Measurements from ENCODE around the gene CNTN4. TPM values are rescaled to one million over a fixed set of nuclear protein-coding genes. Genes with fewer than 3 reads are reported as not detected.

The CNTN4 gene
- total RNA-seq, 1 donor from 2014 or later: 48.3 TPM

- H3K27me3 Mint-ChIP-seq (ENCODE audit: unreplicated experiment): no peaks in the 10 kb centered on the region
- H3K27ac Mint-ChIP-seq (ENCODE audit: unreplicated experiment): no peak overlapping the region
- no peak overlapping the region for H3K4me3 Mint-ChIP-seq (ENCODE audit: unreplicated experiment)
- no peak for DNase-seq (ENCODE audit: extremely low spot score, unreplicated experiment)
- H3K9me3 Mint-ChIP-seq (ENCODE audit: unreplicated experiment): peaks cover 37% of the 10 kb centered on the region
- H3K36me3 Mint-ChIP-seq (ENCODE audit: unreplicated experiment): no peaks in the 10 kb centered on the region
- no peaks in the 10 kb centered on the region for H3K4me1 Mint-ChIP-seq (ENCODE audit: unreplicated experiment)
- TF ChIP-seq CTCF (IDR thresholded peaks at IDR 0.05): no peak
Measured at GRCh38 chr3:2635511-2635910, 536.8 kb downstream of the CNTN4 start.

- H3K4me1 Mint-ChIP-seq (ENCODE audit: unreplicated experiment): no peaks in the 10 kb centered on the region
- no peak for DNase-seq (ENCODE audit: extremely low spot score, unreplicated experiment)
- no peaks in the 10 kb centered on the region for H3K27me3 Mint-ChIP-seq (ENCODE audit: unreplicated experiment)
Measured at GRCh38 chr3:2643606-2644005, 544.9 kb downstream of the CNTN4 start.

DNA sequence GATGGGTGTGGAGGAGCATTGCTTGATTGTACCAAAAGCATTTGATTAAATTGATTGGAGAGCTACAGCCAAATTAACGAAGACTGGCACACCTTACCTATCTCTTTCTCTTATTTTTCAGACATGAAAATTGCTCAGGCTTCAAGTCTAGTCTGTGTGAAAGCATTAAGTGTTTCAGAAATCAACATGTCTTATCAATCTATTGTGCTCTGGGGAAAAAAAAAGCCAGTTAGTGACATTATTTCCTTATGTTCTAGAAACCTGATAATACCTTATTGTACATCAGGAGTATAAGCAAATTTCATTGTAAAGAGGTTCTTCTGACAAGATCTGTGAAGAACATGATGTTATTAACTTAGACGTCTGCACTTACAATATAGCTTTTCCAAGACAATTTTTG is 546.3 kb downstream of the CNTN4 start:
- H3K27me3 Mint-ChIP-seq (ENCODE audit: unreplicated experiment): no peaks in the 10 kb centered on the region
- no peak overlapping the region for H3K4me3 Mint-ChIP-seq (ENCODE audit: unreplicated experiment)
- peaks cover 20% of the 10 kb centered on the region for H3K9me3 Mint-ChIP-seq (ENCODE audit: unreplicated experiment)
- no peaks in the 10 kb centered on the region for H3K36me3 Mint-ChIP-seq (ENCODE audit: unreplicated experiment)
- no peak for TF ChIP-seq CTCF (IDR thresholded peaks at IDR 0.05)
- H3K4me1 Mint-ChIP-seq (ENCODE audit: unreplicated experiment): no peaks in the 10 kb centered on the region
- no peak for DNase-seq (ENCODE audit: extremely low spot score, unreplicated experiment)
- H3K27ac Mint-ChIP-seq (ENCODE audit: unreplicated experiment): no peak overlapping the region

More at GRCh38 chr3:2643606-2644005, 544.9 kb downstream of the CNTN4 start:
- TF ChIP-seq CTCF (IDR thresholded peaks at IDR 0.05): no peak
- Mint-ChIP-seq H3K27ac (ENCODE audit: unreplicated experiment) (no peak overlapping the region), H3K9me3 (ENCODE audit: unreplicated experiment) (peaks cover 19% of the 10 kb centered on the region), H3K36me3 (ENCODE audit: unreplicated experiment) (no peaks in the 10 kb centered on the region), H3K4me3 (ENCODE audit: unreplicated experiment) (no peak overlapping the region)

GRCh38 chr3:2650746-2651145 is 552.1 kb downstream of the CNTN4 start:
- H3K4me1 Mint-ChIP-seq (ENCODE audit: unreplicated experiment): no peaks in the 10 kb centered on the region
- no peak for TF ChIP-seq CTCF (IDR thresholded peaks at IDR 0.05)
- no peaks in the 10 kb centered on the region for H3K36me3 Mint-ChIP-seq (ENCODE audit: unreplicated experiment)
- no peaks in the 10 kb centered on the region for H3K27me3 Mint-ChIP-seq (ENCODE audit: unreplicated experiment)
- peaks cover 36% of the 10 kb centered on the region for H3K9me3 Mint-ChIP-seq (ENCODE audit: unreplicated experiment)
- no peak overlapping the region for H3K4me3 Mint-ChIP-seq (ENCODE audit: unreplicated experiment)
- H3K27ac Mint-ChIP-seq (ENCODE audit: unreplicated experiment): no peak overlapping the region
- no peak for DNase-seq (ENCODE audit: extremely low spot score, unreplicated experiment)

DNA sequence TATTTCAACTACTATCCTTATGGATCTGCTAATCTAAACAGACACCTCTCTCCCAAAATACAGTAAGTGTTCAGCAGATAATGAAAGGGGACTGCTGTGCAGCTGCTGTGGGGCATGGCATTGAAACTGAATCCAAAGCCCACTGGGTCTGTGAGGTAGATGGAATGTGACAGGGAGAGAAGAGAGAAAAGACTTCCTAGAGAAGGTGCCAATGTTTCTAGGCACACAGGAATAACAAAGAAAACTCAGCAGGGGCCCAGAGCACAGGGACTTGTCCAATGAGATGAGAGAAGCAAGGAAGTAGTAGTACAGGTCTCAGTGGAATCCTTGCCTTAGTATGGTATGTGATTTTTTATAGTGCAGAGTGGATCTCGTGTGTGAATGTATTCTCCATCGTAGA is 553.7 kb downstream of the CNTN4 start:
- no peaks in the 10 kb centered on the region for H3K27me3 Mint-ChIP-seq (ENCODE audit: unreplicated experiment)
- TF ChIP-seq CTCF (IDR thresholded peaks at IDR 0.05): no peak
- H3K9me3 Mint-ChIP-seq (ENCODE audit: unreplicated experiment): peaks cover 37% of the 10 kb centered on the region
- no peaks in the 10 kb centered on the region for H3K4me1 Mint-ChIP-seq (ENCODE audit: unreplicated experiment)
- H3K36me3 Mint-ChIP-seq (ENCODE audit: unreplicated experiment): no peaks in the 10 kb centered on the region
- no peak overlapping the region for H3K4me3 Mint-ChIP-seq (ENCODE audit: unreplicated experiment)
- DNase-seq (ENCODE audit: extremely low spot score, unreplicated experiment): no peak
- H3K27ac Mint-ChIP-seq (ENCODE audit: unreplicated experiment): no peak overlapping the region

Measured in osteocyte (in vitro differentiated cells).